Spleen (tissue), 7 donors: ENCODE measurements around the gene NCAPD3.

Experiments used
- POLR2A ChIP-seq, 3 donors: fragments of 450-650 bp; IDR thresholded peaks; one replicate each; pipeline ENCODE4 v1.5.1; 2017; ENCODE audit warnings: antibody characterized with exemption in 3 of 3, mild to moderate bottlenecking in 1 of 3
- POLR2AphosphoS5 ChIP-seq, 3 donors: sonication (generic); formaldehyde crosslinking; IDR thresholded peaks; one replicate each; pipeline ENCODE4 v1.5.1; 2017; ENCODE audit warnings: antibody characterized with exemption in 3 of 3
- TF ChIP-seq, protein P1 (sequence below), 11 experiments: fragments of 200-600 bp in 7 of 11; fragments of 450-650 bp in 4 of 11; sonication (generic) in 4 of 11; IDR thresholded peaks in 8 of 11; conservative IDR thresholded peaks in 3 of 11; 1 replicate in 7 of 11; 2 replicates in 4 of 11; pipeline versions ENCODE4 v1.4.0 to v1.8.0; 2016 to 2021; ENCODE audit warnings: antibody characterized with exemption in 11 of 11, inconsistent platforms in 4 of 11, mild to moderate bottlenecking in 1 of 11
- donor health status: DM: no; HTN: no; CAD: no; lungs with moderate emphysema.
- donor health status: DM: no; HTN: no; CAD: no.
- donor health status: DM: no; HTN: no; CAD: no.

DNA sequence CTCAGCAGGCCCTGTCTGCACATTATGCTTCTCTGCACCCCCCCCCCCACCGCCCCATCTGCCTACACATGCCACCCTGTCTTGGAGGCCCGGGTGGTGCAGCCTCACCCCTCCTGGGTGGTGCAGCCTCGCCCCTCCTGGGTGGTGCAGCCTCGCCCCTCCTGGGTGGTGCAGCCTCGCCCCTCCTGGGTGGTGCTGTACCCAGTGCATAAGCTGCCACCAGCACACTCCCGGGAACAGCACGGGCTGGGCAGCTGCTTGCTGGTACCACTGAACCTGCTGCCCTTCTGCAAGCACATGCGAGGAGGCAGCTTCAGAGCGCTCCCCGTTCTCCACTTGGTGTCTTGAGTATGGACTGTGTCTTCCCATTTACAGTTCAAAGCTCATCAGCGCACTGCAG lies 69.3 kb downstream of the NCAPD3 start:
- TF ChIP-seq, protein P1, sequence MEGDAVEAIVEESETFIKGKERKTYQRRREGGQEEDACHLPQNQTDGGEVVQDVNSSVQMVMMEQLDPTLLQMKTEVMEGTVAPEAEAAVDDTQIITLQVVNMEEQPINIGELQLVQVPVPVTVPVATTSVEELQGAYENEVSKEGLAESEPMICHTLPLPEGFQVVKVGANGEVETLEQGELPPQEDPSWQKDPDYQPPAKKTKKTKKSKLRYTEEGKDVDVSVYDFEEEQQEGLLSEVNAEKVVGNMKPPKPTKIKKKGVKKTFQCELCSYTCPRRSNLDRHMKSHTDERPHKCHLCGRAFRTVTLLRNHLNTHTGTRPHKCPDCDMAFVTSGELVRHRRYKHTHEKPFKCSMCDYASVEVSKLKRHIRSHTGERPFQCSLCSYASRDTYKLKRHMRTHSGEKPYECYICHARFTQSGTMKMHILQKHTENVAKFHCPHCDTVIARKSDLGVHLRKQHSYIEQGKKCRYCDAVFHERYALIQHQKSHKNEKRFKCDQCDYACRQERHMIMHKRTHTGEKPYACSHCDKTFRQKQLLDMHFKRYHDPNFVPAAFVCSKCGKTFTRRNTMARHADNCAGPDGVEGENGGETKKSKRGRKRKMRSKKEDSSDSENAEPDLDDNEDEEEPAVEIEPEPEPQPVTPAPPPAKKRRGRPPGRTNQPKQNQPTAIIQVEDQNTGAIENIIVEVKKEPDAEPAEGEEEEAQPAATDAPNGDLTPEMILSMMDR (IDR thresholded peaks at IDR 0.05 in 8 of 11, conservative IDR thresholded peaks at IDR 0.05 in 3 of 11), result no peak
- TF ChIP-seq POLR2A (IDR thresholded peaks at IDR 0.05) (no peak), POLR2AphosphoS5 (IDR thresholded peaks at IDR 0.05) (no peak)
